BLaER1 (cell line): Measurements from ENCODE around the gene ALG12.

Experiments used
- H3K27ac ChIP-seq: shearing (Covaris generic); formaldehyde crosslinking; 2 replicates; pipeline ENCODE4 v1.8.1; 2022
- H3K27me3 ChIP-seq: shearing (Covaris generic); formaldehyde crosslinking; 2 replicates; pipeline ENCODE4 v1.8.1; 2022
- H3K36me3 ChIP-seq: shearing (Covaris generic); formaldehyde crosslinking; 2 replicates; pipeline ENCODE4 v1.8.1; 2022
- H3K4me1 ChIP-seq: shearing (Covaris generic); formaldehyde crosslinking; 2 replicates; pipeline ENCODE4 v1.8.1; 2022
- H3K4me2 ChIP-seq: shearing (Covaris generic); formaldehyde crosslinking; 2 replicates; pipeline ENCODE4 v1.8.1; 2022
- H3K4me3 ChIP-seq: shearing (Covaris generic); formaldehyde crosslinking; 2 replicates; pipeline ENCODE4 v1.8.1; 2022
- H3K9ac ChIP-seq: shearing (Covaris generic); formaldehyde crosslinking; 2 replicates; pipeline ENCODE4 v1.8.1; 2022
- H3K9me3 ChIP-seq: shearing (Covaris generic); formaldehyde crosslinking; 2 replicates; pipeline ENCODE4 v1.8.1; 2022
- H4K20me1 ChIP-seq: shearing (Covaris generic); formaldehyde crosslinking; 2 replicates; pipeline ENCODE4 v1.8.1; 2022
- Cebpa-rat ChIP-seq: shearing (Covaris generic); IDR thresholded peaks from 2 replicates; pipeline ENCODE4 v1.8.1; 2022

The ALG12 gene

GRCh38 chr22:49869845-49870712 lies 48.2 kb downstream of the ALG12 start:
- Histone ChIP-seq H3K9me3 (peaks cover 99% of the 10 kb centered on the region), H3K27ac (no peak overlapping the region), H3K4me1 (peaks cover 8% of the 10 kb centered on the region; the same call in 1 of the 2 replicates), H3K4me3 (no peak overlapping the region), H3K9ac (no peak overlapping the region), H3K4me2 (peak overlapping the region; percentile 7), H3K27me3 (no peaks in the 10 kb centered on the region), H4K20me1 (peaks cover 100% of the 10 kb centered on the region), H3K36me3 (peaks cover 89% of the 10 kb centered on the region)
- TF ChIP-seq Cebpa-rat = no peak

- Histone ChIP-seq H3K27me3 (no peaks in the 10 kb centered on the region), H3K9ac (no peak overlapping the region), H3K27ac (no peak overlapping the region), H3K4me1 (peaks cover 8% of the 10 kb centered on the region; the same call in 1 of the 2 replicates), H3K4me2 (no peak overlapping the region), H3K4me3 (0 out of 2 replicates have a peak overlapping the region, but pooled peaks have one; percentile 11), H4K20me1 (peaks cover 98% of the 10 kb centered on the region), H3K36me3 (peaks cover 88% of the 10 kb centered on the region), H3K9me3 (peaks cover 99% of the 10 kb centered on the region)
- no peak for TF ChIP-seq Cebpa-rat
Observed at GRCh38 chr22:49869086-49869830, 49.0 kb downstream of the ALG12 start.

GRCh38 chr22:49867303-49868265 lies 50.7 kb downstream of the ALG12 start:
- no peak overlapping the region for H3K4me2 ChIP-seq
- H4K20me1 ChIP-seq = peaks cover 98% of the 10 kb centered on the region
- no peaks in the 10 kb centered on the region for H3K27me3 ChIP-seq
- H3K27ac ChIP-seq = no peak overlapping the region
- H3K9me3 ChIP-seq = peaks cover 99% of the 10 kb centered on the region
- H3K9ac ChIP-seq = no peak overlapping the region
- H3K4me3 ChIP-seq = no peak overlapping the region
- no peak for TF ChIP-seq Cebpa-rat
- H3K36me3 ChIP-seq = peaks cover 88% of the 10 kb centered on the region
- peaks cover 8% of the 10 kb centered on the region; the same call in 1 of the 2 replicates for H3K4me1 ChIP-seq

GRCh38 chr22:49866646-49867045 lies 51.6 kb downstream of the ALG12 start:
- Histone ChIP-seq H3K9me3 (peaks cover 99% of the 10 kb centered on the region), H3K9ac (no peak overlapping the region), H3K4me2 (no peak overlapping the region), H3K36me3 (peaks cover 88% of the 10 kb centered on the region), H3K27me3 (no peaks in the 10 kb centered on the region), H3K4me1 (peaks cover 8% of the 10 kb centered on the region; the same call in 1 of the 2 replicates), H4K20me1 (peaks cover 98% of the 10 kb centered on the region), H3K4me3 (no peak overlapping the region), H3K27ac (no peak overlapping the region)
- no peak for TF ChIP-seq Cebpa-rat

GRCh38 chr22:49866134-49866533 lies 52.1 kb downstream of the ALG12 start:
- Histone ChIP-seq H4K20me1 (peaks cover 98% of the 10 kb centered on the region), H3K9ac (no peak overlapping the region), H3K9me3 (peaks cover 99% of the 10 kb centered on the region), H3K27me3 (no peaks in the 10 kb centered on the region), H3K36me3 (peaks cover 89% of the 10 kb centered on the region), H3K27ac (no peak overlapping the region), H3K4me1 (peaks cover 8% of the 10 kb centered on the region; the same call in 1 of the 2 replicates), H3K4me2 (no peak overlapping the region), H3K4me3 (no peak overlapping the region)
- TF ChIP-seq Cebpa-rat = no peak

GRCh38 chr22:49865156-49865555 lies 53.1 kb downstream of the ALG12 start:
- peaks cover 98% of the 10 kb centered on the region for H4K20me1 ChIP-seq

GRCh38 chr22:49863931-49864330 lies 54.3 kb downstream of the ALG12 start:
- Histone ChIP-seq H3K4me3 (no peak overlapping the region), H3K9me3 (peaks cover 81% of the 10 kb centered on the region), H3K27me3 (no peaks in the 10 kb centered on the region), H3K36me3 (peaks cover 94% of the 10 kb centered on the region), H3K4me1 (peaks cover 1% of the 10 kb centered on the region; the same call in 1 of the 2 replicates), H4K20me1 (peaks cover 98% of the 10 kb centered on the region), H3K27ac (no peak overlapping the region), H3K4me2 (no peak overlapping the region), H3K9ac (no peak overlapping the region)
- no peak for TF ChIP-seq Cebpa-rat

More at GRCh38 chr22:49865156-49865555, 53.1 kb downstream of the ALG12 start:
- no peaks in the 10 kb centered on the region for H3K27me3 ChIP-seq
- H3K4me3 ChIP-seq = peak overlapping the region; percentile 4; the same call in 1 of the 2 replicates
- H3K36me3 ChIP-seq = peaks cover 94% of the 10 kb centered on the region
- peaks cover 92% of the 10 kb centered on the region for H3K9me3 ChIP-seq
- H3K4me2 ChIP-seq = no peak overlapping the region
- TF ChIP-seq Cebpa-rat = no peak
- no peak overlapping the region for H3K27ac ChIP-seq
- peaks cover 4% of the 10 kb centered on the region; the same call in 1 of the 2 replicates for H3K4me1 ChIP-seq
- H3K9ac ChIP-seq = no peak overlapping the region

GRCh38 chr22:49862496-49862776 lies 55.8 kb downstream of the ALG12 start:
- TF ChIP-seq Cebpa-rat = no peak
- Histone ChIP-seq H3K9me3 (peaks cover 69% of the 10 kb centered on the region), H3K36me3 (peaks cover 93% of the 10 kb centered on the region), H3K27me3 (no peaks in the 10 kb centered on the region), H4K20me1 (peaks cover 98% of the 10 kb centered on the region), H3K4me1 (peaks cover 16% of the 10 kb centered on the region), H3K4me3 (no peak overlapping the region), H3K4me2 (no peak overlapping the region), H3K9ac (no peak overlapping the region), H3K27ac (no peak overlapping the region)
